NCI-H1105 treated with DMSO at 0.1 percent for 48 hours (cell line): ENCODE data around the gene RTN1.
A peak's percentile ranks its signal among the peaks of the same experiment; 100 is the strongest.

ENCODE experiments used
- DNase-seq: peaks from one replicate; lab custom pipeline; 2025; lab: John Stamatoyannopoulos, UW

RTN1 gene

DNA sequence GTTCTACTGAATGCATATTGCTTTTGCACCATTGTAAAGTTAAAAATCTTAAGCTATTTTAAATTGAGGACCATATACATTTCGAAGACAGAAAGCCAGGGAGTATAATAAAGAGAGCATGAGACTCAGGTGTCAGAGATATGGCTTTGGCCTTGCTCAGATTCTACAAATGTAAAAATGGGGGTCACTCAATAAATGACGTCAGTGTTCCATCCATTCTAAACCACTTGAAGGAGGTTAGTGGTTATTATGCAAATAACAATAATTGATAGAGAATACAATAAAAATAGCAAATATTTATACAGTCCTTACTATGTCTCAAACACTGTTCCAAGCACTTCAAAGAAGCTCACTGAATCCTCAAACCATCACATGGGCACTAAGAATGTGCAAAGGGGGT is 20.1 kb downstream of the RTN1 start:
- DNase-seq: no peak

DNA sequence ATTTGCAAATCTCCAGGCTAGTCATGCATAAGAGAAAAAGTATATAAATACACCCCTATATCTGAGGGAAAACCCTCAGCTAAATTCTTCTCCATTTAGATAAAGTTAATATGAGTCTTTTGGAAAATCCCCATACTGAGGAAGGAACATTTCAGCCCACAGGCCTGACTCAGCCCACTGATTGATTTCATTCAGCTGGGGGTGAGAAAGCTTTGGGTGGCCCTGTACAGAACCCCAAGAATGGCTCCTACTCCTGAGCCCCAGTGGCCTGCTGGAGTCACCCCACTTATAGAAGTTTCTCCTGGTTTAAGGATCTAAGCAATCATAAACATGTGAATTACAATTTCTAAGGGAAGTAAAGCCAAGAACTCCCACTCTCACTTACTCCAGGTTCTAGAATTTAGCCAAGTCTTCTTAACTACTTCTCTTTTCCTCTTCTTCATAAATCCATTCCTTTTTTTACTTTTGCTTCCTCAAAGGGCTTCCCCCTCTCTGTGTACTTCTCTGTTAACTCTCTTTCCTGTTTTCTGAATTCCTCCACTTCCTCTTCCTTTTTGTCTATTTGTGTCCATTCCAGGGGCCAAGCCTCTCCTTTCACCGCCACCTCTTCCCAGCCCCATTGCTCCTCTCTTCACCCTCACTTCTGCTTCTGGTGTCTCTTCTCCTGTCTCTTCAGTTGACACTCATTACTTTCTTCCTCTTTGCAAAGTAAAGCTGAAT is 21.0 kb downstream of the RTN1 start:
- DNase-seq: no peak

DNA sequence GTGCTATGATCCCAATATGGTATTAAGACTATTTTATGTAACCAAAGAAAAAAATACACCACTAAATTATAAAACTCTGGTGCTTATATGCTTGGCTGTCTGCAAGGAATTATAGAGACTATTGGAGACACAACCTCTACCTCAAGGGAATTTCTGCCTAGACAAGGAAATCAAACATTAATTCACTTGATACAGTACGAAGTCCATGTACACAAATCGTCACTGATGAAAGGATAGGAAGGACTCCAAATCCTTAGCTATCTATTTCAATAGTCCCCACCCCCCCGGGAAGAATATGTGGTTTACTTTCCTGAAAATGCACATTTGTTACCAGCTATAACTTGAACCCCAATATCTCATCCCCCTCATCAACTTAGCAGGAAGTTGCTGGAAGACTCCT is 21.9 kb downstream of the RTN1 start:
- no peak for DNase-seq

DNA sequence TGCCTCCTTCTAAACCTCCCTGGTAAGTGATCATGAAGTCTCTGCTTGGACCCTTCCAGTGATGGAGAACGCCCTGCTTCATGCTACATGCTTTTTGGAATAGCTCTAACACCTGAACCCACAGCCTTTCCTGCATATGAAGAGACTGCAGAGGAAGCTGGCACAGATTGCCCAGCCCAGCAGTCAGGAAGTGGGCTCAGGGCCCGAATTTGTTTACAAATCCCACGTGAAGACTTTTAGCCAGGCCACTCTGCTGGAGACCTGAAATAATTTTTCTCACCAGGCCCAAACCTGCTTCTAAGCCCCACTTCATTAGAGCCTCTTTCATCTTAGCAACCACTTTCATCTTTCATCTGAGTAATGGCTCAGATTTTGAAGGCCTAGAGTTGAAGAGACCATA is 22.9 kb downstream of the RTN1 start:
- no peak for DNase-seq

DNA sequence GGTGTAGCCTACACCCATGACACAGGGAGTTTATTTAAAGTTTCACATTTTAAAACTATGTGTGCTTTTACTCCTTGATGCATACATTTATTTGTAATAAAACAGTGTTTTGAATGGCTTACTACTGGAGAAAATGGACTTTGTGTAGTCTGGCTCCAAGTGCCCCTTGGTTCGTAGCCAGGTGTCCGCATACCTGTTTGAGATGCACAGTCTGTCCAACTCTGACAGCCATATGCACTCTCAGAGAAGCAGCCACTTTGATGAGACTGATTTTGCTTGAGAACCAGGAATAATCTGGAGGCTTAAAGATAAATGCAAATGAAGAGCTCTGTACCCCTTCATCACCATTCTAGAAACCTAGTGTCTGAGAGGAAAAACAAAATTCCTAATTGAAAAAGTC is 24.0 kb downstream of the RTN1 start:
- DNase-seq: no peak

DNA sequence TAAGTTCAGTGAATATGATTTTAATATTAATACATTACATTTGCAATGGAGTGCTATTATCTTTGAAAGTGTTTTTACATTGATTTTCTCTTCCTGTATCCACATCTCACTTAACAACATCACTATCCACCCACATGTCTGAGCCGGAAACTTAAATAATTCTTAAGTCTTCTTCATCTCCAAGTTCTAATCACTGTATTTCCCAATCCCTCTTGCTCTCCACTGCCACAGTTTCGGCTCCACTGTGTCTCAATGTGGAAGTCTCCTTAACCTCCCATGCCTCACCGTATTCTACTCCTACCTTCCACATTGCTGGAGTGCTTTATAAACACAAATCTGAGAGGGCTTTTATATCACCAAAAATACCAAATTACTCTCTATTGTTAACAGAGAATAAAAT is 25.3 kb downstream of the RTN1 start:
- no peak for DNase-seq

DNA sequence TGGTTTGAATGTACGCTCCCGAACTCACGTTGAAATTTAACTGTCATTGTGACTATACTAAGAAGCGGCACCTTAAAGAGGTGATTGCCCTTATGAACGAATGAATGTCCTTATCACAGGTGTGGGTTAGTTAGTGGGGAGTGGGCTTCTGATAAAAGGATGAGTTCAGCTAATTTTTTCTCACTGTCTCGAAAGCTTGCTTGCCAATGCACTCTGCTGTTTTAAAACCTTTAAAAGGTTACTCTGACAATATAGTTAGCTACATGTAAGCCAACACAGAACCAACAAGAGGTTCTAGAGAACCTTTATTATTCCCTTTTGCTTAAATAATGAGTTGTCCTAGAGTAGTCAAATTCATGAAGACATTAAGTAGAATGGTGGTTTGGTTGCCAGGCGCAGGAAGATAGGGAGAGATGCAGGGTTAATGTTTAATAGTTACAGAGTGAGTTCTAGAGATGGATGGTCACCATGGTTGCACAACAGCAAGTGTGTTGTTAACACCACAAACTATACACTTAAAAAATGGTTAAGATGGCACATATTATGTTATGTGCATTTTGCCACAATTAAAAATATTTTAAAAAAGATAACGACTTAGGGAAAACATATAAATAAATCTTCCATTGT is 26.3 kb downstream of the RTN1 start:
- no peak for DNase-seq

DNA sequence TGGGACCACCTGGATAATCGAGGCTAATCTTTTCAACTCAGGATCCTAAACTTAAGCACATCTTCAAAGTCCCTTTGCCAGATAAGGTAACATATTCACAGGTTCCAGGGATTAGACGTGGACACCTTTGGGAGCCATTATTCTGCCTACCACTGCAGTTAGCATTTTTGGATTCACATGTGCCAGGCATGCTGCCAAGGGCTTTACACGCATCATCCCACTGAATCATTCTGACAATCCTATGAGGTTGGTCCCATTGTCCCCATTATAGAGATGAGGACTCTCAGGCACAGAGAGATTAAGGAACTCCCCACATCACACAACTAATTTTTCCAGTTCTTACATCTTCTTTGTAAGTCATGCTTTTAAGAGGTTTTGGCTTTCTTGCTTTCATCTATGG is 34.5 kb downstream of the RTN1 start:
- no peak for DNase-seq

DNA sequence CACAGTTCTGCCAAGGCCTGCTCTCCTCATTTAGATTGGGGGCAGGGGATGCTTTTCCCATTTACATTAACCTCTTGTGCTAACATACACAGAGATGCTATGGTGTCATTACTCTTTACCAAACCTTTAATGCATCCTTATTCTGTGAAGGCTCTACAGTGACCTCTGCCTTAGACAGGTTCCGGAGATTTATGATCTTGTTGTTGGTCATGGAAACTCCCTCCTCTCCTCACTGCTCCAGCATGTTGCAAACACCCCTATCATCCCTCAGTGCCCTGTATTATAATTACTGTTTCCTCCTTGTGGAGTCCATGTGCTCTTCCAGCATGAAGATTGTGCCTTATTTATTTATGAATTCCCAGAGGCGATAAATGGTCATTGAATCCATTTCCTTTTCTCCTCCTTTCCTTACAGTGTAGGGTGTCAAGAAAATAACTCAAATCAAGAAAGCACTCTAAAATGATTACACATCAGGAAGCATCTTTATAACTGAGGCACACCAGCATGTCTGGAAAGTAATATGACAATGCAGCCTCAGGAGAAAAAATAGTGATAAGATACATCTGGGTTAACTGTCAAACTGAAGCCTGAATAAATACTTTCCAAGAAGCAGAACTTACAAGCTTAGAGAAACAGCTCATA is 37.8 kb downstream of the RTN1 start:
- no peak for DNase-seq

DNA sequence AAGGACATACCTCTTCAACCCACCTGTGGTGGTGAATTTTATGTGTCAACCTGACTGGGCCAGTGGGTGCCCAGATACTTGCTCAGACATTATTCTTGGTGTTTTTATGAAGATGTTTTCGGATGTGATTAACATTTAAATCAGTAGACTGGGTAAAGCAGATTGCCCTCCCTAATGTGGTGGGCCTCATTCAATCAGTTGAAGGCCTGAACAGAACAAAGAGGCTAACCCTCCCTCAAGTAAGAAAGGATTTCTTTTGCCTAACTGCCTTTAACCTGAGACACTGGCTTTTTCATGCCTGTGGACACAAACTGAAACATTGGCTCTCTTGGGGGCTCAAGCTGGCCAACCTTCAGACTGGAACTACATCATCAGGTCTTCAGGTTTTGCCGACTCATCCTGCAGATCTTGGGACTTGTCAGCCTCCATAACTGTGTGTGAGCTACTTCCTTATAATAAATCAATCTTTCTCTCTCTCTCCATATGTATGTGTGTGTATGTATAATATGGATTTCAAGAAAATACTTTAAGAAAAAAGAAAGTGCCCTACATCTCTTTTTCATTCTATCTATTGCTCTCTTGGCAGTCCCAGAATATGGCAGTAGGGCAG is 39.4 kb downstream of the RTN1 start:
- no peak for DNase-seq

DNA sequence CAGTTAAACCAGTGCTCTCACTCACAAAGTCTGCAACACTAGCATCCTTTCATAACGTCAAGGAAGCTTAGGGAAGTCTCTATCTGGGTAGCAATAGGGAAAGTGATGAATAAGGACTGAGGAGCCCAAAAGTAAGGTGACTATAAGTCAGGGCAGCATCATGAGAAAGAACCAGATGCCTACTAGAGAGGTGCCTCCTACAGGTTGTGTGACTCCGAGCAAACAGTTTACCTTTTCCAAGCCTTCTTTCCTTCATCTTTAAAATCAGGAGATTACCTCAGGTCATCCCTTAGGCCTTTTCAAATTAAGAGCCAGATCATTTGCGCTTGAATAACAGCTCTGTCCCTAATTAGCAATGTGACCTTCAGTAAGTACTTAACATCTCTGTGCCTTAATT is 40.2 kb downstream of the RTN1 start:
- no peak for DNase-seq

DNA sequence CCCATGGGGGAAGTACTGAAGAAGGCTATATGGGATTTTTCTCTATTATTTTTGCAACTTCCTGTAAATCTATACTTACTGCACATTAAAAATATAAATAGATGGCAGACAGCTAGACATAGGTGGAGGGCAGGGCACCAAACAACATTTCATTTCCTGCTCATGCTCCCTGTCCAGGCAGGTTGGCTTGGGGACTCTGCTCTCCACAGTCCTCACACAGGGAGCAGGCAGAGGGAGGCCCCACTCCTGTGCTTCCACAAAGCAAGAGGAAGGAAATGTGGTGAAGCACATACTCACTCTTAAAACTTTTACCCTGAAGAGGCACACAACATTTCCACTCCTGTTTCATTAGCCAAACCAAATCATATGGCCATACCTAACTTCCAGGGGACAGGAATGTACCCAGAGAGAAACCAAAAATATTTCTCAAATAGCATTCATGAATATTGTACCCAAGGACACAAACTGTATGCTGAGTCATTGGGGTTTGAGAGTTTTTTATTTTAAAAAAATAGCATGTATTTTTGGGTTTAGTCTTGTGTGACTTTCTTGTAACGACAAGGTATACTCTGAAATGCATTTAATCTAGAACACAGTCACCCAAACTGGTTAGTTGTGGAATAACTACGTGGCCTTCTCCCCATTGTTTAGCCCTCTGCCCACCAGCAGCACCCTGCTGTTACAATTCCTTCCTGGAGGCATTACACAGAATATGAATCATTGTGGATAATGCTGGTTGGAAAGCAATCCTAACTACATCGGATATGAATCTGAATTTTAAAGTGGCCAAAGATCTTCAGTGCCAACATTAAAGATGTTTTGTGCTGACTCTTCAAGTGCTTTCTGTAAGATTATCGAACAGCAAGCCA is 40.9 kb downstream of the RTN1 start:
- DNase-seq: no peak

DNA sequence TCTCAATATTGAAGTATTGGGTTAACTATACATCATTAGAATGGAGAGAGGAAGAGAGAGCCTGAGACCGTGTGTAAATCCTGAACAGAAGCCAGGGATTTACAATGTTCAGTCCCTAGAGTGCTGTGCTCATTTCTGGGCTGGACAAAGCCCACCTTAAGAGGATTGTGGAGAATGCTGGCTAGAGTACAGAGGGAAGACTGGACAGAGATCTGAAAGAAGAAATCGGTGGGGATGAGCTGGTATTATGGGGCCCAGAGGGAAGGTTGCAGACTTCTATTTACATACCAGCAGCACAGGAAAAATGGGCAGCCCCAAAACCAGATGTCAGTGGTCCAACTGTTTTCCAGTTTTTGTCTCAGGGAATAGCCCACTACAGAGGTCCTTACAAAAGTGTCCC is 42.3 kb downstream of the RTN1 start:
- DNase-seq: no peak

DNA sequence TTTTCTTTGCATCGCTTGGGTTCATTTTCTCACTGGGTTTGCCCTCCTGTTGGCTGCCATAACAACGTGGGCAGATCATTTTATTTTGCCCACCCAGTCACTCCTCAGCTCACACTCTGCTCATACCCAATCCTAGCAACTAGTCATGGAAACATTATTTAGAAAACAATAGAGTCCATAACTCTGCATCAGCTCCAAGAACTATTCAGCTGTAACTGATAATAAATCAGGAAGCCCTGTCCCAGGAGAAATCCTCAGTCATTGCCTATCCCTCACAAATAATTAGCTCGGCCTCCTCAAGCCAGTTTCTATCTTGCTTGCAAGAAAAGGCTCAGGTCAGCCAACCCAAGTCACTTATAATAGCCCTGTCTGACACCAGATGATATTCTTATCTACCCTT is 43.2 kb downstream of the RTN1 start:
- no peak for DNase-seq

DNA sequence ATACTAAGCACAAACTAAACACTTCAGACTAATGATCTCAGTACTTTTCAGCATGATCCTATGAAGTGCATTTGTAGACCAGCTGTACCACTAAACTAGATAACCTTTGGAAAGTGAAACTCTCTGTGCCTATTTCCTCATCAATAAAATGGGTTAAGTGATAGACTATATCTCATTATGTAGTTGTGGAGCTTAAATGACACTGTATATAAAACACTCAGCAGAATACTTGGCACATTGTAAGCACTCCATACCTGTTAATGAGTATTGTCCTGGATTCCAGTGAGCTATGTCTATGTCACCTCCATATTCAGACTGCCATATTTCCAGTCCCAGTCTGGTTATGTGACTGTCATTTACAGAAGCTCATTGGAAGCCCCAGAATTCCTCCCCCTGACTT is 44.4 kb downstream of the RTN1 start:
- no peak for DNase-seq

DNA sequence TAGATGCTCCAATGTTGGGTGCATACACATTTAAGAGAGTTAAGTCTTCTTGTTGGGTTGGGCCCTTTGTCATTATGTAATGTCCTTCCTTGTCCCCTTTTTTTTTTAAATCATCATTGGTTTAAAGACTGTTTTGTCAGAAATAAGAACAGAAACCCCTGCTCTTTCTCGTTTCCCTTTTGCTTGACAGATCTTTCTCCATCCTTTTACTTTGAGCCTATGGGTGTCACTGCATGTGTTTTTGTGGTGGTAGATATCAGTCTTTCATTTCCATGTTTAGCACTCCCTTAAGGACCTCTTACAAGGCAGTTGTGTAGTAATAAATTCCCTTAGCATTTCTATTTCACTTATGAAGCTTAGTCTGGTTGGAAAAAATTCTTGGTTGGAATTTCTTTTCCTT is 47.4 kb downstream of the RTN1 start:
- no peak for DNase-seq

DNA sequence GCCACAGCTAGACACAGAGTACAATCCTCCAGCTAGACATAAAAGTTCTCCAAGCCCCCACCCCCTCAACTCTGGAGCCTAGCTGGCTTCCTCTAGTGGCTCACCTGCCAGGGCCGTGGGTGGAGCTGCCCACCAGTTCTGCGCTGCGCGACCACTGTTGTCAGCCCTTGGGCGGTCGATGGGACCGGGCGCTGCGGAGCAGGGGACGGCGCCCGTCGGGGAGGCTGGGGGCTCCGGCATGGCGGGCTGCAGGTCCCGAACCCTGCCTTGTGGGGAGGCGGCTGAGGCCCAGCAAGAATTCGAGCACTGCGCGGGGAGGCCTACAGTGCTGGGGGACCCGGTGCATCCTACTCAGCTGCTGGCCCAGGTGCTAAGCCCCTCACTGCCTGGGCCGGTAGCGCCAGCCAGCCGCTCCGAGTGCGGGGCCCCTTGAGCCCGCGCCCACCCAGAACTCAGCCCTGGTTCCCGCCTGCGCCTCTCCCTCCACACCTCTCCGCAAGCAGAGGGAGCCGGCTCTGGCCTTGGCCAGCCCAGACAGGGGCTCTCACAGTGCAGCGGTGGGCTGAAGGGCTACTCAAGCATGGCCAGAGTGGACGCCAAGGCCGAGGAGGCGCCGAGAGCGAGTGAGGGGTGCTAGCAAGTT is 51.0 kb downstream of the RTN1 start:
- DNase-seq: no peak

DNA sequence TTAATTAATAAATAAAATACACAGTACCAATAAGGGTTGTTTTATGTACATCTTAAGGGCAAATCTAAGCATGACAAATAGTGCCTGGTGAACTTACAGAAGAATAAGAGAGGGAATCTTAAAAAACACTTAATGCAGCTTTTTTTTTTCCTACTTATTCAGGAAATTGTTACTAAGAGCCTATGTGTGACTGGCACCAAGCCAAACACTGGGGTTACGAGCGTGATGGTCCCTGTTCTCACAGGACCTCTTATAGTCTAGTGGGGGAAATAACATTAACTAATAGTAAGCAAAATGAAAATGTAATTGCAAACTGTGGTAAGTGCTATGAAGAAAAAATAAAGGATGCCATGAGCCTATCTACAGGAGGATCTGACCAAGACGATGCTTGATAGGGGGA is 53.6 kb downstream of the RTN1 start:
- DNase-seq: peak; percentile 22

DNA sequence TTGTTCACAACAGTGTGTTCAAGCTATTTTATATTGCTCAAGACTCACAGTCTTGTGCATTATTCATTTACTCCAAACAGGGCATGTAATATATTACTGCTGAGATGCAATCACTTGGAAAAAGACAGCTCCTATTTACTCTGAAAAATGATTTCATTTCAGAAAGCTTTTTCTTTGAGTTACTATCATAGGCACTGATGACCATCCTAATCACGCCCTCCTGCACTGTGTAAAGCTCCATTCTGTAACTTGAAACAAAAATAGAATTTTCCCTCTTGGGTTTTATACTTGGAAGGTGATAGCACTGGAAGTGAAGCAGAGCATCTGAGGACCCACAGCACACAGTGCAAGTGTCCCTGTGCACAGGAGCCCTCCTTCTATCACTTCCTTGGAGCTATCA is 55.6 kb downstream of the RTN1 start:
- no peak for DNase-seq

DNA sequence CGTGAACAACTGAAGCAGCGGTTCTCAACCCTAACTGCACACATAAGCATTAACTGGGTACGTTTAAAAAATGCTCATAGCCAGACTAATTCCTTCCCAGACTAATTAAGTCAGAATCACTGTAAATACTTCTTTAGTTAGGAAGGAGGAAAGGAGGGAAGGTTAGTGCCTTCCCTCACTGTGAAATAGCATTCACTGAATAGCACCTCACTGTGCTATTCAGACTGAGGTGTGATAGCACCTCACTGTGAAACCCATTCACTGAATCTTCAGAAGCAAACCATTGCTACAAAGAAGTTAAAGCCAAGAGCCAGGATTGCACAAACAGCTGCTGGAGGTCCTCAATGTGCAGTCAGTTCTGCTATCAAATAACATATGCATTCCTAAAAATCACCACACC is 58.8 kb downstream of the RTN1 start:
- DNase-seq: no peak

DNA sequence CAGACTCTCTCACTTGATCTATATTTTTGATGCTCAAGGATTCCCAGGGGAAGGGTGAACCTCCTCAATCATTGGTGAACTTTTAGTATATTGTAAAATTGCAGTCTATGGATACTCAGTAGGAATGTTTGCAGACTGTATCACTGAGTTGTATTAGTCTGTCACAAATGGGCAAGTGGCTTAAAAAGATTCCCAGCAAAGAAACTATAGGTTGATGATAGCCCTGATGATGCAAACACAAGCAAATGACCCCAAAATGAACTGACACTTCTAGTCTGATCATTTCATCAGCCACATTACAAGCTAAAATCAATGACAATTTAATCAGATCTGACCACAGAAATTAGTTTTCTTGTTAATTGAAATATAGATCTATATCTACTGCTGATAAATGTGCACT is 59.5 kb downstream of the RTN1 start:
- no peak for DNase-seq

DNA sequence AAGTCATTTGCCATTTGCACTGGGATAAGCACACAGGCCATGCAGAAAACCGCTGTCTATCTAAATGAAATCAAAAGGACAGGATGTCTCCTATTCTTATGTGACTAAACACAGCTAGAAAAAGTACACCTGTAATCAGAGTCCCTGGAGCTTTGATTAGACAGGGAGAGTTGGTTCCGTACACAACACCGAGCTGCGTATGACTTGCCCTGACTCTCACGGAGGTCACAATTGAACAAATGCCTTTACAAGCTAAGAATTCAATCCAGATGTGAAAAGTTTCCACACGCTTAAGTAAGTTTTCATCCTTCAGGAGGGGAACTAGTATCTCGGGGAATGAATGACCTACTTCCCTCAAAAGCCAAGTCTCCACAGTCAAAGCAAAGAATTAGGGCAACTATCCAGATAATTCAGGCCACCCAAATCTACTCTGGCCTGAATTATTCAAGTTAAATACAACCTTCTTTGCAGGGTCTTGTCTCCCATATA is 67.5 kb downstream of the RTN1 start:
- no peak for DNase-seq
